BJ (cell line): ENCODE measurements around the gene TTC9B. TPM values are rescaled to one million over a fixed set of nuclear protein-coding genes. Genes with fewer than 3 reads are reported as not detected.

ENCODE experiments used
- CTCF ChIA-PET: fragments of 350-600 bp; formaldehyde crosslinking; extraction: SDS; loops from one replicate; lab custom pipeline; 2021; ENCODE audit warnings: antibody characterized with exemption, inconsistent platforms; lab: Yijun Ruan, JAX
- POLR2A ChIA-PET: fragments of 300-600 bp; sonication (Branson Sonifier 250); formaldehyde crosslinking; extraction: SDS; loops from one replicate; lab custom pipeline; 2021; ENCODE audit warnings: antibody characterized with exemption; lab: Charles Lee
- DNase-seq: peaks from one replicate; pipeline ENCODE4 v3.0.0-alpha.2; 2011; ENCODE audit warnings: low read depth
- H3K27me3 ChIP-seq: 2 replicates; pipeline ENCODE4 v1.6.0; 2011; ENCODE audit warnings: low read length; ENCODE audit not compliant: control insufficient read depth, insufficient read depth
- H3K36me3 ChIP-seq: 2 replicates; pipeline ENCODE4 v1.5.1; 2011; ENCODE audit warnings: low read length; ENCODE audit not compliant: control insufficient read depth, insufficient read depth
- H3K4me3 ChIP-seq: 2 replicates; pipeline ENCODE4 v1.5.1; 2011; ENCODE audit warnings: low read depth, mild to moderate bottlenecking, control low read depth, low read length
- CTCF ChIP-seq: IDR thresholded peaks from 2 replicates; pipeline ENCODE4 v1.5.1; 2011; ENCODE audit warnings: low read depth, mild to moderate bottlenecking, control low read depth, inconsistent platforms, low read length, moderate library complexity; ENCODE audit not compliant: insufficient read depth
- polyA plus RNA-seq: library from polyadenylated mRNA; depleted of rRNA; stranded (reverse); fragments of >200 nt; gene quantifications from 2 replicates; pipeline ENCODE4 v1.2.3, GENCODE V29; 2011

The TTC9B gene
- polyA plus RNA-seq, 1 experiment: not detected

GRCh38 chr19:40244579-40245317, 26.6 kb upstream of the TTC9B start:
- ChIA-PET POLR2A (no interaction called here), CTCF (no interaction called here)
- Histone ChIP-seq H3K36me3 (peaks cover 26% of the 10 kb centered on the region), H3K27me3 (no peaks in the 10 kb centered on the region), H3K4me3 (no peak overlapping the region)
- no peak for DNase-seq
- no peak for TF ChIP-seq CTCF

DNA sequence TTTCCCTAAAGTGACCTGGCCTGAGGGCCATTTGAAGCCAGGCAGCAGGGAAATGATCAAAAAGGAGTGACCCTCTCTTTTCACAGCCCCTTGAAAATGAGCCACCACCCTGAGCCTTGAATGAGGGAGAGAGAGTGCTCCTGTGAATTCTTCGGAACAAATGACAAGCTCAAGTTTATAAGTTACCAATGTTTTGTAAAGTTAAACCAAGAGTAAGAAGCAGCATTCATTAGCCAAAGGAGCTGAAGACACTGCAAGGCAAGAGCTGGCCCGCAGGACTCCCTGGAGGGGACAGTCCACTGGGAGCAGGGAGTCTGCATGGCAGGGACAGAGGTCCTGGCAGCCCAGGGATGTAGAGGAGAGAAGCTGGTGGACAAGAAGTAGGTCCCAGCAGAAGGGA, 25.0 kb upstream of the TTC9B start:
- no peak for TF ChIP-seq CTCF
- CTCF ChIA-PET: interaction anchor here (1.6 kb wide), 1 partner anchor 12 kb away, joined by 5 read pairs; no protein-coding TSS in a partner anchor
- Histone ChIP-seq H3K27me3 (no peaks in the 10 kb centered on the region), H3K4me3 (no peak overlapping the region), H3K36me3 (peaks cover 30% of the 10 kb centered on the region)
- POLR2A ChIA-PET: no interaction called here
- no peak for DNase-seq

DNA sequence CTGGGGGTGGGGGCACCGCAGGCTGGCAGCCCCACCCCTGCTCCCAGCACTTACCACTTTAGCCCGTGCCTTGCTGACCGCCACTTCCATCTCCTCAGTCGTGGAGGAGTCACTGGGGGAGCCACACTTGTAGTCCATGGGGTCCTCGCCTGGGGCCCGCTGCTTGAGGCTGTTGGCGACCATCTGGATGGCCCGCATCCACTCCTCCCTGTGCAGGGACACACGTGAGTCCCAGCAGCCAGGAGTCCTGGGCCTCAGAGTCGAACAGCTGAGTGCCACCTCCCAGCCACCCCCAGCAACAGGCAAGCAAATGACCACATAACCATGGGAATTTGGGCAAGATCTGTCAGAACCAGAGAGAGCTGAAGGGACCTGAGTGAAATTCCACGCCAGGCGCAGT, 24.3 kb upstream of the TTC9B start:
- no peaks in the 10 kb centered on the region for H3K27me3 ChIP-seq
- CTCF ChIA-PET: interaction anchor here (1.6 kb wide), 1 partner anchor 12 kb away, joined by 5 read pairs; no protein-coding TSS in a partner anchor
- DNase-seq: no peak
- H3K36me3 ChIP-seq: peaks cover 32% of the 10 kb centered on the region
- no peak overlapping the region for H3K4me3 ChIP-seq
- no peak for TF ChIP-seq CTCF
- POLR2A ChIA-PET: no interaction called here

GRCh38 chr19:40241809-40242384, 23.7 kb upstream of the TTC9B start:
- peaks cover 35% of the 10 kb centered on the region for H3K36me3 ChIP-seq
- DNase-seq: no peak
- no peak overlapping the region for H3K4me3 ChIP-seq
- TF ChIP-seq CTCF: no peak
- no peaks in the 10 kb centered on the region for H3K27me3 ChIP-seq
- ChIA-PET POLR2A (no interaction called here), CTCF (no interaction called here)

DNA sequence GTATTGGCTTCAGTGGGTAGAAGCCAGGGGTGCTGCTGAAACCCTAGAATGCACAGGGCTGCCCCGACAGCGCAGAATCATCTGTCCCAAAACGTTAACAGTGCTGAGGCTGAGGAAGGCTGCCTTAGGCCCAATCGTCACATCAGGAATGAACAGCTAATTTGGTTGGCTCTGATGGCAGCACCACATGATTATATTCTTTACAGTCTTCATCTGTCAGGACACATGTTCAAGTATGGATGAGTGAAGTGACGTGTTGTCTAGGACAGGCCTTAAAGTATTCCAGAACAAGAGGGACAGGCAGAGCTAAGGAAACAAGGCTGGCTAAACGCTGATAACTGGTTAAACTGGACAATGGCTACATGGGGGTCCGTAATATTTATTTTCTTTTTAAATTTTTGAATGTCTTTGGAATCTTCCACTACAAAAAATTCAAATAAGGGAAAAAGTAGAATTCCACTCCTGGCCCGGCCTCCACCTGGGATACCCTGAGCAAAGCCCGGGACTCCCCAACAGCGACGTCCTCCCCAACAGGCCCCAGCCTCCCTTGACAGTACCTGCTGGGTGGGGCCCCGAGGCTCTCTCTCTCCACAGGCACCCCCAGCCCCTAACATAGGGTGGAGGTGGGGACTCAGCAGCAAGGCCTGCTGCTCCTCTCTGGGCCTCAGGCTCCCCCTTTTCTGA, 23.1 kb upstream of the TTC9B start:
- ChIA-PET CTCF (interaction anchor here (0.6 kb wide), 2 partner anchors 128 to 1619 kb away, joined by 3 read pairs; partner anchors contain the start of gene RPS19), POLR2A (no interaction called here)
- no peak for DNase-seq
- TF ChIP-seq CTCF: no peak
- peaks cover 37% of the 10 kb centered on the region for H3K36me3 ChIP-seq
- no peak overlapping the region for H3K4me3 ChIP-seq
- no peaks in the 10 kb centered on the region for H3K27me3 ChIP-seq
